Osteoblast (primary cell): ENCODE results near the gene UMODL1. TPM values are rescaled to one million over a fixed set of nuclear protein-coding genes. Genes with fewer than 3 reads are reported as not detected.

Experiments used
- DNase-seq: peaks from one replicate; pipeline ENCODE4 v3.0.0; 2011; ENCODE audit warnings: low spot score, mixed read lengths; ENCODE audit not compliant: insufficient read length; ENCODE audit errors: missing footprints
- H2AFZ ChIP-seq: 2 replicates; pipeline ENCODE4 v1.6.0; 2011; ENCODE audit warnings: mild to moderate bottlenecking, low read length
- H3K27ac ChIP-seq: 2 replicates; pipeline ENCODE4 v1.5.1; 2011; ENCODE audit warnings: mild to moderate bottlenecking, low read depth, low read length, moderate library complexity
- H3K27me3 ChIP-seq: 2 replicates; pipeline ENCODE4 v1.6.0; 2012; ENCODE audit warnings: mild to moderate bottlenecking, control low read depth, inconsistent platforms, low read length, moderate library complexity; ENCODE audit not compliant: insufficient read depth
- H3K36me3 ChIP-seq: 2 replicates; pipeline ENCODE4 v1.5.1; 2011; ENCODE audit warnings: mild to moderate bottlenecking, low read length, control low read depth, moderate library complexity; ENCODE audit not compliant: insufficient read depth
- H3K4me1 ChIP-seq: 2 replicates; pipeline ENCODE4 v1.5.1; 2011; ENCODE audit warnings: mild to moderate bottlenecking, low read length, control low read depth, moderate library complexity; ENCODE audit not compliant: insufficient read depth
- H3K4me2 ChIP-seq: 2 replicates; pipeline ENCODE4 v1.6.0; 2011; ENCODE audit warnings: mild to moderate bottlenecking, low read length; ENCODE audit not compliant: insufficient read depth
- H3K4me3 ChIP-seq: fragments of 200-600 bp; sonication (generic); 3 replicates; pipeline ENCODE4 v1.5.1; 2012; ENCODE audit warnings: mild to moderate bottlenecking, low read length, inconsistent platforms; ENCODE audit not compliant: insufficient read depth
- H3K79me2 ChIP-seq: 2 replicates; pipeline ENCODE4 v1.6.0; 2012; ENCODE audit warnings: mild to moderate bottlenecking, low read length, control low read depth, inconsistent platforms; ENCODE audit not compliant: insufficient read depth
- H3K9me3 ChIP-seq: 2 replicates; pipeline ENCODE4 v1.5.1; 2011; ENCODE audit warnings: low read depth, low read length, control low read depth
- H4K20me1 ChIP-seq: 2 replicates; pipeline ENCODE4 v1.6.0; 2012; ENCODE audit warnings: mild to moderate bottlenecking, low read length, control low read depth; ENCODE audit not compliant: insufficient read depth
- CTCF ChIP-seq: IDR thresholded peaks from 2 replicates; pipeline ENCODE4 v1.5.1; 2011; ENCODE audit warnings: mild to moderate bottlenecking, low read depth, low read length, moderate library complexity; ENCODE audit errors: extremely low read depth
- total RNA-seq: library from RNA; depleted of rRNA; stranded (reverse); fragments of >200 nt; gene quantifications from 2 replicates; pipeline ENCODE4 v1.2.3, GENCODE V29; 2012

Gene UMODL1
- total RNA-seq, 1 donor, result not detected

- H3K79me2 ChIP-seq, result no peaks in the 10 kb centered on the region
- H3K4me2 ChIP-seq, result no peak overlapping the region
- H3K4me1 ChIP-seq, result peaks cover 17% of the 10 kb centered on the region
- peaks cover 32% of the 10 kb centered on the region for H3K27me3 ChIP-seq
- H3K9me3 ChIP-seq, result no peaks in the 10 kb centered on the region
- no peaks in the 10 kb centered on the region for H3K36me3 ChIP-seq
- no peaks in the 10 kb centered on the region for H4K20me1 ChIP-seq
- H2AFZ ChIP-seq, result no peak overlapping the region
- H3K4me3 ChIP-seq, result no peak overlapping the region
- TF ChIP-seq CTCF, result no peak
- no peak overlapping the region for H3K27ac ChIP-seq
- peak; percentile 68 for DNase-seq
These were observed 8.7 kb upstream of the UMODL1 start for GRCh38 chr21:42062236-42063022.

- H3K9me3 ChIP-seq, result no peaks in the 10 kb centered on the region
These were observed 7.9 kb upstream of the UMODL1 start for GRCh38 chr21:42063191-42063570.

GRCh38 chr21:42063571-42064521 is 7.3 kb upstream of the UMODL1 start:
- TF ChIP-seq CTCF, result no peak
- Histone ChIP-seq H3K4me3 (no peak overlapping the region), H3K79me2 (no peaks in the 10 kb centered on the region), H3K36me3 (no peaks in the 10 kb centered on the region), H3K4me1 (peaks cover 2% of the 10 kb centered on the region), H3K4me2 (no peak overlapping the region), H3K9me3 (no peaks in the 10 kb centered on the region), H2AFZ (no peak overlapping the region), H3K27ac (no peak overlapping the region), H3K27me3 (peaks cover 35% of the 10 kb centered on the region), H4K20me1 (no peaks in the 10 kb centered on the region)
- DNase-seq, result peak; percentile 47

More at GRCh38 chr21:42063191-42063570, 7.9 kb upstream of the UMODL1 start:
- Histone ChIP-seq H3K79me2 (no peaks in the 10 kb centered on the region), H3K27ac (no peak overlapping the region), H2AFZ (no peak overlapping the region), H3K36me3 (no peaks in the 10 kb centered on the region), H3K4me1 (peaks cover 9% of the 10 kb centered on the region), H3K27me3 (peaks cover 32% of the 10 kb centered on the region), H4K20me1 (no peaks in the 10 kb centered on the region), H3K4me3 (no peak overlapping the region), H3K4me2 (no peak overlapping the region)
- TF ChIP-seq CTCF, result no peak
- peak; percentile 85 for DNase-seq

- Histone ChIP-seq H3K27ac (no peak overlapping the region), H2AFZ (no peak overlapping the region), H4K20me1 (no peaks in the 10 kb centered on the region), H3K36me3 (no peaks in the 10 kb centered on the region), H3K79me2 (no peaks in the 10 kb centered on the region), H3K4me3 (no peak overlapping the region), H3K4me1 (no peaks in the 10 kb centered on the region), H3K9me3 (no peaks in the 10 kb centered on the region), H3K4me2 (no peak overlapping the region), H3K27me3 (peaks cover 55% of the 10 kb centered on the region)
- no peak for TF ChIP-seq CTCF
- peak; percentile 68 for DNase-seq
These were observed 4.6 kb upstream of the UMODL1 start for GRCh38 chr21:42066521-42066920.
